Inflammatory macrophage (primary cell): ENCODE data around the gene ELL2.
"Not testable (repeated sequence)": the region's sequence is repeated elsewhere in the genome, so short reads cannot be mapped to it uniquely, and the experiment has no call there.

Experiments used
- DNase-seq, 2 donors: peaks; one replicate each; pipeline ENCODE4 v3.0.0-alpha.2; 2020 to 2022

ELL2 gene

GRCh38 chr5:95907740-95908706, 53.6 kb downstream of the ELL2 start:
- DNase-seq: no peak

- no peak for DNase-seq
Observed at GRCh38 chr5:95907067-95907705, 54.5 kb downstream of the ELL2 start.

- not testable (repeated sequence) for DNase-seq
Observed at GRCh38 chr5:95906398-95906797, 55.3 kb downstream of the ELL2 start.

DNA sequence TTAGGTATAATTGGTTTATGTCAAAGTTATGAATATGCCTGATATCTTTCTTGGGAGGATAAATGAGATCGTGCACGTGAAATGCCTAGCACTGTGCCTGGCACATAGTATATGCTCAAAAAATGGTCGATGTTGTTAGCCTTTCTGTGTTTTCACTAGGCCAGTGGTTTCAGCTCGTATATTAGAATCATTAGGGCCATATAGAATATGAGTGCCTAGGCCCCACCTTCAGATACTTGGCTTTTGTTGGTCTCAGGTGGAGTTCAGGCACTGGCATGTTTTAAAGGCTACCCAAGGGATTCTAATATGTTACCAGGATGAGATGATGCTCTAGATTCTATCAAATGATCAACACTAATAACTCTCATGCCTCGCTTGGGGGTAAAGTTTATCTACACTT, 56.8 kb downstream of the ELL2 start:
- no peak for DNase-seq

- no peak for DNase-seq
Observed at GRCh38 chr5:95903838-95904237, 57.8 kb downstream of the ELL2 start.

GRCh38 chr5:95901676-95902627, 59.7 kb downstream of the ELL2 start:
- peak; percentile 22 for DNase-seq

GRCh38 chr5:95900383-95900958, 61.2 kb downstream of the ELL2 start:
- no peak for DNase-seq

- no peak for DNase-seq
Observed at GRCh38 chr5:95899829-95900228, 61.8 kb downstream of the ELL2 start.

DNA sequence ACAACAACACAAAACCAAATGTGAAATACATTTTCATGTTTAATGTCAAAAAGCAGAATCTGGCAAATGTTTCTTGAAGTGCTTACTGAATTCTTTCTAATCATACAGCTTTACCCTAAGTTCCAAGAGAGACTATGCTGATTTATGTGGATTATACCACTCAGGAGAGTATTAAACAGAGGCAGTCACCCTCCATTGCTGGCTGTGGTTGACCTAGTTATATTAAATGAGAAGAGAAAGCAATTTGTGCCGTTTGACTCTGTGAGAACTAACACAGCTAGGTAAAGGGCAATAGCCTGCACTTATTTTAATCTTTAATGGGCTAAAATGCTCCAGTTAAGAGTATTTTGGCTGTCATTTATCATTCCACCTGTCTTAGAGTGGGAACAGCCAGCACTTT, 62.6 kb downstream of the ELL2 start:
- DNase-seq: no peak

DNA sequence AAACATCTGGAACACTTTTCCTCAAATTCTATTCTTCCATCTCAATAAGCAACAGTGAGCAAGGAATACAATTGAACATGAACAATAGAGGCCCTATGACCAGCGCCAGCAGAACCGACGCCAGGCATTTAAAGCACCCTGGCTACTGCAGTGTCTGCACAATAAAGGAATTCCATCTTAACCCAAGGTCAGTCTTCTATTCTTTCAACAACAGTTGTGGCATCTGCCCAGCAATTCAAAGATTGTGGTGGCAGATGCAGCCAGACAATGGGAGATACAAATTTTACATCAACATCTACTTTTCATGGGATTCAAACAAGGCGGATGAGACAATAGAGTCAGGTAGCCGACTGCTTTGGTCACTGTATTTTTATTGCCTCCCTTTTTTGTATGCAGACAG, 65.9 kb downstream of the ELL2 start:
- DNase-seq: no peak

DNA sequence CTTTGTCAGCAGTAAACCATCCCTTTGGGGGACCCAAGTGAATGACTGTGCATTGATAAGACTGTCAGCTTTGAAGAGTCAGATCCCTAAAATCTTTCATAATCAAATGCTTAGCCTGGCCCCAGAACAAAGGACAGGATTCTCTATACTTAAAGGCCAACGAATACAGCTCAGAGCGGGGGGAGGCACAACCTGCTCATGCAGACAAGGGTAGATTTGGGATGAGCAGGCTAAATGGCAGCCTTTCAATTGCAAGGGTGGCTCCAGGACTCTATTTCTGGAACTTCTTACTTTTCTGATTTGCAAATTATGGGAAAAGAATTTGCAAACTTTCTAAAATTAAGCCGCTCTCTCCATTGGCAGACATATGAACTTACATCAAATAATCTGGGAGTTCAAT, 66.4 kb downstream of the ELL2 start:
- no peak for DNase-seq

- peak; percentile 51 for DNase-seq
Observed at GRCh38 chr5:95892784-95893354, 68.8 kb downstream of the ELL2 start.

- DNase-seq: peak; percentile 4 to 31
Observed at GRCh38 chr5:95891499-95891898, 70.2 kb downstream of the ELL2 start.

GRCh38 chr5:95889076-95889475, 72.6 kb downstream of the ELL2 start:
- no peak for DNase-seq

- DNase-seq: no peak
Observed at GRCh38 chr5:95887977-95888376, 73.7 kb downstream of the ELL2 start.

GRCh38 chr5:95886340-95887044, 75.2 kb downstream of the ELL2 start:
- DNase-seq: no peak

- no peak for DNase-seq
Observed at GRCh38 chr5:95884511-95884910, 77.1 kb downstream of the ELL2 start.

DNA sequence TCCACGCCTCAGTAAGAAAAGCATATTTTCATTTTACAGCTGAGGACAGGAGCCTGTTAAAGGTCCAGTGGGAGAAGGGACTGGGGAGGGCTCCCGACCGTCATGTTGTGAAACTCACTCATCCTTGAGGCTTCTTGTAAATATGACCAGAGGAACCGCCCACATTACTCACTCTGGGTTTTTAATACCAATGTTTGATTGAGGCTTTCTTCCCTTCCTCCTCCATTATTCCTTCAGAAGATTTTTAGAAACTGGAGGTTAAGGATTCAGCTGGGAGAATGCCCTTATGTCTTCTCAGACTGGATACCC, 77.7 kb downstream of the ELL2 start:
- peak in 1 of 2 donors; percentile 15 for DNase-seq

- no peak for DNase-seq
Observed at GRCh38 chr5:95883185-95884016, 78.2 kb downstream of the ELL2 start.

GRCh38 chr5:95881833-95882232, 79.8 kb downstream of the ELL2 start:
- DNase-seq: no peak
